GM23338 (cell line): ENCODE data around the gene E4F1. TPM values are rescaled to one million over a fixed set of nuclear protein-coding genes. Genes with fewer than 3 reads are reported as not detected.

Source experiments
- ATAC-seq: fragments of 200-7000 bp; cut with Tn5 transposase; 3 replicates; pipeline ENCODE4 v1.9.1; 2020
- DNase-seq: peaks from one replicate; pipeline ENCODE4 v3.0.0-alpha.2; 2015; ENCODE audit warnings: low spot score
- H2AFZ ChIP-seq: fragments of 200-600 bp; sonication (generic); 2 replicates; pipeline ENCODE4 v1.8.0; 2016; ENCODE audit warnings: antibody characterized with exemption, mild to moderate bottlenecking, moderate library complexity
- H3F3A ChIP-seq: fragments of 200-600 bp; sonication (generic); replicated peaks from 2 replicates; pipeline ENCODE4 v1.8.0; 2017; ENCODE audit warnings: antibody characterized with exemption, mixed run types, low read depth
- H3K27ac ChIP-seq: fragments of 200-600 bp; sonication (generic); 2 replicates; pipeline ENCODE4 v1.6.1; 2016; ENCODE audit warnings: low read depth
- H3K27me3 ChIP-seq: fragments of 200-600 bp; sonication (generic); 2 replicates; pipeline ENCODE4 v1.8.0; 2016; ENCODE audit warnings: mild to moderate bottlenecking, mixed run types, moderate library complexity; ENCODE audit not compliant: insufficient read depth
- H3K36me3 ChIP-seq: fragments of 200-600 bp; sonication (generic); 2 replicates; pipeline ENCODE4 v1.8.0; 2016; ENCODE audit warnings: mild to moderate bottlenecking; ENCODE audit not compliant: insufficient read depth
- H3K4me1 ChIP-seq: fragments of 200-600 bp; sonication (generic); 2 replicates; pipeline ENCODE4 v1.8.0; 2016; ENCODE audit warnings: mild to moderate bottlenecking, moderate library complexity; ENCODE audit not compliant: insufficient read depth
- H3K4me2 ChIP-seq: fragments of 200-600 bp; sonication (generic); 2 replicates; pipeline ENCODE4 v1.7.1; 2017; ENCODE audit warnings: mixed run types
- H3K4me3 ChIP-seq: fragments of 200-600 bp; sonication (generic); 2 replicates; pipeline ENCODE4 v1.6.1; 2016; ENCODE audit warnings: mixed run types
- H3K79me2 ChIP-seq: fragments of 200-600 bp; sonication (generic); replicated peaks from 2 replicates; pipeline ENCODE4 v1.8.0; 2017; ENCODE audit warnings: mild to moderate bottlenecking; ENCODE audit not compliant: insufficient read depth
- H3K9me2 ChIP-seq: fragments of 200-600 bp; sonication (generic); 2 replicates; pipeline ENCODE4 v1.8.0; 2017; ENCODE audit not compliant: insufficient read depth
- H4K20me1 ChIP-seq: fragments of 200-600 bp; sonication (generic); replicated peaks from 2 replicates; pipeline ENCODE4 v1.8.0; 2017; ENCODE audit warnings: mild to moderate bottlenecking; ENCODE audit not compliant: insufficient read depth
- H3K27ac Mint-ChIP-seq: 2 replicates; pipeline ENCODE4 v1.8.0; 2020; ENCODE audit warnings: inconsistent platforms, mild to moderate bottlenecking, moderate library complexity, mixed read lengths
- H3K27me3 Mint-ChIP-seq: 3 replicates; pipeline ENCODE4 v1.8.0; 2022; ENCODE audit warnings: low read depth, mild to moderate bottlenecking, moderate library complexity, mixed read lengths, inconsistent platforms; ENCODE audit not compliant: insufficient read depth, poor library complexity
- H3K36me3 Mint-ChIP-seq: 3 replicates; pipeline ENCODE4 v1.8.0; 2021; ENCODE audit warnings: low read depth, mild to moderate bottlenecking, inconsistent platforms, moderate library complexity, mixed read lengths
- H3K4me1 Mint-ChIP-seq: 3 replicates; pipeline ENCODE4 v1.8.0; 2020; ENCODE audit warnings: mild to moderate bottlenecking, inconsistent platforms, mixed read lengths
- H3K4me3 Mint-ChIP-seq: 3 replicates; pipeline ENCODE4 v1.8.0; 2021; ENCODE audit warnings: moderate library complexity, mild to moderate bottlenecking, inconsistent platforms, mixed read lengths
- H3K9me3 Mint-ChIP-seq: 3 replicates; pipeline ENCODE4 v1.8.0; 2020; ENCODE audit warnings: moderate library complexity, mild to moderate bottlenecking, inconsistent platforms, mixed read lengths
- CREB1 ChIP-seq: fragments of 250-450 bp; sonication (Bioruptor Pico); IDR thresholded peaks from 2 replicates; pipeline ENCODE4 v1.5.0; 2020; ENCODE audit warnings: low read depth, mild to moderate bottlenecking, moderate library complexity
- EZH2phosphoT487 ChIP-seq: fragments of 200-600 bp; sonication (generic); IDR thresholded peaks from one replicate; pipeline ENCODE4 v1.8.1; 2018; ENCODE audit warnings: antibody characterized with exemption; ENCODE audit not compliant: unreplicated experiment
- JUNB ChIP-seq: IDR thresholded peaks from one replicate; pipeline ENCODE4 v1.6.1; 2016; ENCODE audit warnings: antibody characterized with exemption; ENCODE audit not compliant: unreplicated experiment
- POLR2AphosphoS5 ChIP-seq: IDR thresholded peaks from 2 replicates; pipeline ENCODE4 v1.6.1; 2016; ENCODE audit warnings: antibody characterized with exemption, low read depth
- ZNF331 ChIP-seq: fragments of 250-450 bp; sonication (Bioruptor Pico); IDR thresholded peaks from 2 replicates; pipeline ENCODE4 v1.5.0; 2020; ENCODE audit warnings: low read depth, mild to moderate bottlenecking, moderate library complexity
- polyA plus RNA-seq: library from polyadenylated mRNA; unstranded; fragments of >200 nt; fragmentation: Nextera tagmentation; extraction: Ambion mirVana; gene quantifications from 2 replicates; pipeline ENCODE4 v1.2.1, GENCODE V29; 2016
- total RNA-seq: library from RNA; depleted of rRNA; stranded (reverse); fragments of >200 nt; shearing (Covaris generic); gene quantifications from 2 replicates; pipeline ENCODE4 v1.2.3, GENCODE V29; 2014
- TF ChIP-seq, protein P1 (sequence below), 2 experiments: fragments of 200-600 bp in 1 of 2; sonication (generic) in 1 of 2; conservative IDR thresholded peaks; 2 replicates each; pipeline versions ENCODE4 v1.5.1 to v1.6.1; 2016 to 2017; ENCODE audit warnings: antibody characterized with exemption in 2 of 2, low read depth in 2 of 2, mild to moderate bottlenecking in 2 of 2, moderate library complexity in 1 of 2
- TF ChIP-seq, protein P2 (sequence below): IDR thresholded peaks from one replicate; pipeline ENCODE4 v1.6.1; 2018; ENCODE audit warnings: antibody characterized with exemption; ENCODE audit not compliant: unreplicated experiment
- TF ChIP-seq, protein P3 (sequence below): IDR thresholded peaks from 2 replicates; pipeline ENCODE4 v1.6.1; 2016; ENCODE audit warnings: antibody characterized with exemption

Gene E4F1
- total and polyA plus RNA-seq, 2 experiments from 2014 or later: 22.6 to 45.5 TPM

DNA sequence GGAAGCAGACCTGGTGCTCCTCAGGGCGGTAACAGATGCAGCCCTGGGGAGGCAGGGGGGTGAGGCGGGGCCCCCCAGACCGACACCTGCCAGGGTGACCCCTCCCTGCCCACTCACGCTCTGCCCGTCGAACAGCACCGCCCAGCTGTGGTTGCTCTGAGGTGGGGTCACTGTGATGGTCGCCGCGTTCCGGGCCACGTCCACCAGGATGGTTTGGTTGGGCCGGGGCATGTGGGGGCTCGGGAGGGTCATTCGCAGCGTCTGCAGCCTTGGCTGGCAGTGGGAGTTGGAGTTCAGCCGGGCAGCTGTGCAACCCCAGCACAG, 13.4 kb upstream of the E4F1 start (continued):
- TF ChIP-seq, protein P1, sequence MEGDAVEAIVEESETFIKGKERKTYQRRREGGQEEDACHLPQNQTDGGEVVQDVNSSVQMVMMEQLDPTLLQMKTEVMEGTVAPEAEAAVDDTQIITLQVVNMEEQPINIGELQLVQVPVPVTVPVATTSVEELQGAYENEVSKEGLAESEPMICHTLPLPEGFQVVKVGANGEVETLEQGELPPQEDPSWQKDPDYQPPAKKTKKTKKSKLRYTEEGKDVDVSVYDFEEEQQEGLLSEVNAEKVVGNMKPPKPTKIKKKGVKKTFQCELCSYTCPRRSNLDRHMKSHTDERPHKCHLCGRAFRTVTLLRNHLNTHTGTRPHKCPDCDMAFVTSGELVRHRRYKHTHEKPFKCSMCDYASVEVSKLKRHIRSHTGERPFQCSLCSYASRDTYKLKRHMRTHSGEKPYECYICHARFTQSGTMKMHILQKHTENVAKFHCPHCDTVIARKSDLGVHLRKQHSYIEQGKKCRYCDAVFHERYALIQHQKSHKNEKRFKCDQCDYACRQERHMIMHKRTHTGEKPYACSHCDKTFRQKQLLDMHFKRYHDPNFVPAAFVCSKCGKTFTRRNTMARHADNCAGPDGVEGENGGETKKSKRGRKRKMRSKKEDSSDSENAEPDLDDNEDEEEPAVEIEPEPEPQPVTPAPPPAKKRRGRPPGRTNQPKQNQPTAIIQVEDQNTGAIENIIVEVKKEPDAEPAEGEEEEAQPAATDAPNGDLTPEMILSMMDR (conservative IDR thresholded peaks at IDR 0.05; ENCODE audit: low read depth in 2 of 2): no peak
- TF ChIP-seq EZH2phosphoT487 (no peak), POLR2AphosphoS5 (no peak), ZNF331 (CRISPR knock-in tag) (no peak), CREB1 (CRISPR knock-in tag) (no peak)
- TF ChIP-seq, protein P2, sequence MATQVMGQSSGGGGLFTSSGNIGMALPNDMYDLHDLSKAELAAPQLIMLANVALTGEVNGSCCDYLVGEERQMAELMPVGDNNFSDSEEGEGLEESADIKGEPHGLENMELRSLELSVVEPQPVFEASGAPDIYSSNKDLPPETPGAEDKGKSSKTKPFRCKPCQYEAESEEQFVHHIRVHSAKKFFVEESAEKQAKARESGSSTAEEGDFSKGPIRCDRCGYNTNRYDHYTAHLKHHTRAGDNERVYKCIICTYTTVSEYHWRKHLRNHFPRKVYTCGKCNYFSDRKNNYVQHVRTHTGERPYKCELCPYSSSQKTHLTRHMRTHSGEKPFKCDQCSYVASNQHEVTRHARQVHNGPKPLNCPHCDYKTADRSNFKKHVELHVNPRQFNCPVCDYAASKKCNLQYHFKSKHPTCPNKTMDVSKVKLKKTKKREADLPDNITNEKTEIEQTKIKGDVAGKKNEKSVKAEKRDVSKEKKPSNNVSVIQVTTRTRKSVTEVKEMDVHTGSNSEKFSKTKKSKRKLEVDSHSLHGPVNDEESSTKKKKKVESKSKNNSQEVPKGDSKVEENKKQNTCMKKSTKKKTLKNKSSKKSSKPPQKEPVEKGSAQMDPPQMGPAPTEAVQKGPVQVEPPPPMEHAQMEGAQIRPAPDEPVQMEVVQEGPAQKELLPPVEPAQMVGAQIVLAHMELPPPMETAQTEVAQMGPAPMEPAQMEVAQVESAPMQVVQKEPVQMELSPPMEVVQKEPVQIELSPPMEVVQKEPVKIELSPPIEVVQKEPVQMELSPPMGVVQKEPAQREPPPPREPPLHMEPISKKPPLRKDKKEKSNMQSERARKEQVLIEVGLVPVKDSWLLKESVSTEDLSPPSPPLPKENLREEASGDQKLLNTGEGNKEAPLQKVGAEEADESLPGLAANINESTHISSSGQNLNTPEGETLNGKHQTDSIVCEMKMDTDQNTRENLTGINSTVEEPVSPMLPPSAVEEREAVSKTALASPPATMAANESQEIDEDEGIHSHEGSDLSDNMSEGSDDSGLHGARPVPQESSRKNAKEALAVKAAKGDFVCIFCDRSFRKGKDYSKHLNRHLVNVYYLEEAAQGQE: no peak
- TF ChIP-seq, protein P3, sequence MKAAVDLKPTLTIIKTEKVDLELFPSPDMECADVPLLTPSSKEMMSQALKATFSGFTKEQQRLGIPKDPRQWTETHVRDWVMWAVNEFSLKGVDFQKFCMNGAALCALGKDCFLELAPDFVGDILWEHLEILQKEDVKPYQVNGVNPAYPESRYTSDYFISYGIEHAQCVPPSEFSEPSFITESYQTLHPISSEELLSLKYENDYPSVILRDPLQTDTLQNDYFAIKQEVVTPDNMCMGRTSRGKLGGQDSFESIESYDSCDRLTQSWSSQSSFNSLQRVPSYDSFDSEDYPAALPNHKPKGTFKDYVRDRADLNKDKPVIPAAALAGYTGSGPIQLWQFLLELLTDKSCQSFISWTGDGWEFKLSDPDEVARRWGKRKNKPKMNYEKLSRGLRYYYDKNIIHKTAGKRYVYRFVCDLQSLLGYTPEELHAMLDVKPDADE: no peak

DNA sequence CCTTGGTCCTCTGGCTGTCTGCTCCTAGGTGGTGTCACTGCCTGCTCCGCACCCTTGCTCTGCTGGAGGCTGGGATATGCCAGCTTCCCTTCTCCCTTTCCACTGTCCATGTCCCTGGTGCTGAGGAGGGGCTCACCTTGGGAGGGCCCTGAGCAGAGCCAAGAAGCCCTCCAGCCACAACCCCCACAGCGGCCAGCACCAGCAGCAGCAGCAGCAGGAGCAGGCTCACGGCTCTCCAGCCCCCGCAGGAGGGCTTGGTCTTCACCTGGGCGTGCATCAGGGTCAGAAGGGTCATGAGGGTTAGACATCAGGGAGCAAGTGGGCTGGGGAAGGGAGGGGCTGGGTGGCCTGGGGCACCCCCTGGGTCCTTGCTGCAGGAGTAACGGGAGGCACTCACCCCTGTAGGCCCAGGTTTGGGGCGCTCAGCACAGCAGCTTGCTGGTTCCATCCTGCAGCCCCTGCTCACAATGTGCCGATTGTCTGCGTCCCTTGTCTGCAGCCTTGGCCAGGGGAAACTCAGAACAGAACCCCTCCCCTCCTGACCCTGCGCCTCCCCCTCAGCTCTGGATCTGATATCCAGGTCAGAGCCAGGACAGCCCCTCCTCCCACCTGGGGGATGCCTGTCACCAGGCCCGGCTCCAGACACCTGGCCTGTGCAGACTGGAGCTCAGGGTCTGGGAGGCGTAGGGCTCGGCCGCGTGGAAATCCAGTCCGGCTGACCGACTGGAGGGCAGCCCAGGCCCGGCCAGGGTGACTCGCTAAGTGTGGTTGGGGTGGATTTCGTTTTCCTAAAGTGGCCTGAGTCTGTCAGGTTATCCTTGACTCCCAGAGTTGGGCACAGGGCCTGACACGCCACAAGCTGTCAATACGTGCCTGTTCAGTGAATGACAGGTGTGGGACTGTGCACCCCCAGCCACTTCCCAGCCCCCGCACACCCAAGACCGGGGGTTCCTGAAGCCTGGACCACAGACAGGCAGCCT, 12.7 kb upstream of the E4F1 start, which contains the start of gene BRICD5:
TSS of gene BRICD5 (minus strand) at position 478 of the 980 bp plus-strand sequence. CDS start at position 448, 30 bp downstream.
- peaks cover 16% of the 10 kb centered on the region for H3K79me2 ChIP-seq
- Mint-ChIP-seq H3K27ac (peak within 1 kb of the TSS; percentile 77), H3K9me3 (no peaks in the 10 kb centered on the region; the same call in 2 of the 3 replicates), H3K4me3 (peak within 1 kb of the TSS; percentile 52; the same call in 1 of the 3 replicates), H3K36me3 (peaks cover 35% of the 10 kb centered on the region), H3K27me3 (peaks cover 24% of the 10 kb centered on the region), H3K4me1 (peaks cover 26% of the 10 kb centered on the region)
- H3K4me1 ChIP-seq: peaks cover 10% of the 10 kb centered on the region; the same call in 1 of the 2 replicates
- no peak within 1 kb of the TSS for H3K27ac ChIP-seq
- H3K4me2 ChIP-seq: no peak within 1 kb of the TSS
- peak; percentile 58 for DNase-seq
- H4K20me1 ChIP-seq: peaks cover 18% of the 10 kb centered on the region
- TF ChIP-seq POLR2AphosphoS5: peak; percentile 43
- TF ChIP-seq JUNB: no peak
- no peak for ATAC-seq
- 0 out of 2 replicates have a peak, but pooled peaks cover 5% of the 10 kb centered on the region for H3K36me3 ChIP-seq
- H3F3A ChIP-seq: peaks cover 32% of the 10 kb centered on the region; the same call in 1 of the 2 replicates
- H2AFZ ChIP-seq: no peak within 1 kb of the TSS
- no peak within 1 kb of the TSS for H3K4me3 ChIP-seq
- no peaks in the 10 kb centered on the region for H3K9me2 ChIP-seq
- H3K27me3 ChIP-seq: no peaks in the 10 kb centered on the region
